ENCODE results near the gene LKAAEAR1. TPM values are rescaled to one million over a fixed set of nuclear protein-coding genes. Genes with fewer than 3 reads are reported as not detected.
A peak's percentile ranks its signal among the peaks of the same experiment; 100 is the strongest.

Gene LKAAEAR1
- total RNA-seq, 2 donors from 2014 or later, result not detected

- Histone ChIP-seq H3K36me3 (no peaks in the 10 kb centered on the region), H3K9ac (ENCODE audit: low read depth in 2 of 2, low read length in 2 of 2) (no peak overlapping the region), H3K9me3 (no peaks in the 10 kb centered on the region), H3K27me3 (peaks cover 43% of the 10 kb centered on the region), H3K4me3 (no peak overlapping the region), H3K4me1 (peaks cover 6% of the 10 kb centered on the region), H3K27ac (no peak overlapping the region)
- intact Hi-C loops (cut with DNase I), result no loop called here
- no peak for TF ChIP-seq CTCF (IDR thresholded peaks at IDR 0.05)
- no peak for DNase-seq
Observed at GRCh38 chr20:64041040-64041780, 43.0 kb downstream of the LKAAEAR1 start.

- DNase-seq, result no peak
- no peak overlapping the region for H3K4me3 ChIP-seq
- no peaks in the 10 kb centered on the region for H3K36me3 ChIP-seq
- intact Hi-C loops (cut with DNase I), result no loop called here
- peak overlapping the region in 1 of 2 donors; percentile 12 for H3K9ac ChIP-seq (ENCODE audit: low read depth in 2 of 2, low read length in 2 of 2)
- TF ChIP-seq CTCF (IDR thresholded peaks at IDR 0.05), result no peak
- no peak overlapping the region for H3K27ac ChIP-seq
- H3K27me3 ChIP-seq, result peaks cover 42% of the 10 kb centered on the region
- no peaks in the 10 kb centered on the region for H3K9me3 ChIP-seq
- H3K4me1 ChIP-seq, result peaks cover 6% of the 10 kb centered on the region
Observed at GRCh38 chr20:64040231-64041039, 43.8 kb downstream of the LKAAEAR1 start.

GRCh38 chr20:64039293-64040160, 44.7 kb downstream of the LKAAEAR1 start:
- Histone ChIP-seq H3K9ac (ENCODE audit: low read depth in 2 of 2, low read length in 2 of 2) (peak overlapping the region in 1 of 2 donors; percentile 4), H3K27ac (no peak overlapping the region), H3K36me3 (no peaks in the 10 kb centered on the region), H3K4me3 (peak overlapping the region; percentile 53), H3K4me1 (peaks cover 6% of the 10 kb centered on the region), H3K27me3 (peaks cover 42% of the 10 kb centered on the region), H3K9me3 (no peaks in the 10 kb centered on the region)
- intact Hi-C loops (cut with DNase I), result no loop called here
- TF ChIP-seq CTCF (IDR thresholded peaks at IDR 0.05), result no peak
- DNase-seq, result no peak

GRCh38 chr20:64038565-64039292, 45.5 kb downstream of the LKAAEAR1 start:
- intact Hi-C loops (cut with DNase I), result no loop called here
- H3K9ac ChIP-seq (ENCODE audit: low read depth in 2 of 2, low read length in 2 of 2), result no peak overlapping the region

More at GRCh38 chr20:64038565-64039292, 45.5 kb downstream of the LKAAEAR1 start:
- Histone ChIP-seq H3K9me3 (no peaks in the 10 kb centered on the region), H3K4me3 (peak overlapping the region; percentile 53), H3K27ac (no peak overlapping the region), H3K27me3 (peaks cover 42% of the 10 kb centered on the region), H3K4me1 (peaks cover 6% of the 10 kb centered on the region), H3K36me3 (no peaks in the 10 kb centered on the region)
- peak; percentile 66 for TF ChIP-seq CTCF (IDR thresholded peaks at IDR 0.05)
- peak; percentile 78 for DNase-seq

Measured in colonic mucosa (tissue), 4 donors.